ENCODE data around the gene TUBB4B.

Gene TUBB4B

DNA sequence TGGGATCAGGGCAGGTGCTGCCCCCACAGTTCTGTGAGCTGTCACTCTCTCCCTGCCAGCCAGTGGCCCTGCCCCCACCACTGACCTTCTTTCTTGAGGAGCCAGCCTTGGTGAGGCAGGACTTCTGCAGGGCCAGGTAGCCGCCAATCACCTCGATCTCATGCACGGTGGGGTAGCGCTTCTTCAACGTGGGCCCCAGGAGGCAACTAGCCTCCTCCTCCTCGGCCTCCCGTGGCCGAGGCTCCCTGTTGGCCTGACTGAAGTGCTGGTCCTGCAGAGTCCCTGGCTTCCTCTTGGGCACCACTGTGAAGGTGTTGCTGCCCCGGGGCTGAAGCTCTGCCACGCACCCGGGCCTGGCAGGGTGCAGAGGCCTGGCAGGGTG lies 42.2 kb upstream of the TUBB4B start:
- Histone ChIP-seq H3K9ac (ENCODE audit: low read length) (no peak overlapping the region), H3K4me3 (ENCODE audit: low read depth, low read length, poor library complexity, severe bottlenecking) (no peak overlapping the region), H3K9me2 (ENCODE audit: low read depth, low read length) (no peaks in the 10 kb centered on the region), H3K9me3 (ENCODE audit: low read length) (no peaks in the 10 kb centered on the region), H3K36me3 (ENCODE audit: insufficient read depth, low read length) (no peaks in the 10 kb centered on the region; the same call in 1 of the 2 replicates), H3K4me2 (ENCODE audit: low read length) (no peak overlapping the region), H3K4me1 (ENCODE audit: insufficient read depth, low read length, severe bottlenecking) (peaks cover 35% of the 10 kb centered on the region), H3K79me2 (ENCODE audit: insufficient read depth, low read length) (no peaks in the 10 kb centered on the region), H3K27me3 (ENCODE audit: insufficient read depth, low read length) (peaks cover 13% of the 10 kb centered on the region), H4K20me1 (ENCODE audit: insufficient read depth, low read length) (no peaks in the 10 kb centered on the region), H3K27ac (ENCODE audit: low read depth, low read length, poor library complexity, severe bottlenecking) (no peak overlapping the region), H3F3A (ENCODE audit: insufficient read depth, low read length) (no peaks in the 10 kb centered on the region), H2AFZ (ENCODE audit: low read length) (no peak overlapping the region)
- TF ChIP-seq EZH2 (IDR thresholded peaks at IDR 0.05; ENCODE audit: borderline replicate concordance, low read length): no peak
- TF ChIP-seq, protein P1, sequence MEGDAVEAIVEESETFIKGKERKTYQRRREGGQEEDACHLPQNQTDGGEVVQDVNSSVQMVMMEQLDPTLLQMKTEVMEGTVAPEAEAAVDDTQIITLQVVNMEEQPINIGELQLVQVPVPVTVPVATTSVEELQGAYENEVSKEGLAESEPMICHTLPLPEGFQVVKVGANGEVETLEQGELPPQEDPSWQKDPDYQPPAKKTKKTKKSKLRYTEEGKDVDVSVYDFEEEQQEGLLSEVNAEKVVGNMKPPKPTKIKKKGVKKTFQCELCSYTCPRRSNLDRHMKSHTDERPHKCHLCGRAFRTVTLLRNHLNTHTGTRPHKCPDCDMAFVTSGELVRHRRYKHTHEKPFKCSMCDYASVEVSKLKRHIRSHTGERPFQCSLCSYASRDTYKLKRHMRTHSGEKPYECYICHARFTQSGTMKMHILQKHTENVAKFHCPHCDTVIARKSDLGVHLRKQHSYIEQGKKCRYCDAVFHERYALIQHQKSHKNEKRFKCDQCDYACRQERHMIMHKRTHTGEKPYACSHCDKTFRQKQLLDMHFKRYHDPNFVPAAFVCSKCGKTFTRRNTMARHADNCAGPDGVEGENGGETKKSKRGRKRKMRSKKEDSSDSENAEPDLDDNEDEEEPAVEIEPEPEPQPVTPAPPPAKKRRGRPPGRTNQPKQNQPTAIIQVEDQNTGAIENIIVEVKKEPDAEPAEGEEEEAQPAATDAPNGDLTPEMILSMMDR (IDR thresholded peaks at IDR 0.05; ENCODE audit: low read length): no peak

DNA sequence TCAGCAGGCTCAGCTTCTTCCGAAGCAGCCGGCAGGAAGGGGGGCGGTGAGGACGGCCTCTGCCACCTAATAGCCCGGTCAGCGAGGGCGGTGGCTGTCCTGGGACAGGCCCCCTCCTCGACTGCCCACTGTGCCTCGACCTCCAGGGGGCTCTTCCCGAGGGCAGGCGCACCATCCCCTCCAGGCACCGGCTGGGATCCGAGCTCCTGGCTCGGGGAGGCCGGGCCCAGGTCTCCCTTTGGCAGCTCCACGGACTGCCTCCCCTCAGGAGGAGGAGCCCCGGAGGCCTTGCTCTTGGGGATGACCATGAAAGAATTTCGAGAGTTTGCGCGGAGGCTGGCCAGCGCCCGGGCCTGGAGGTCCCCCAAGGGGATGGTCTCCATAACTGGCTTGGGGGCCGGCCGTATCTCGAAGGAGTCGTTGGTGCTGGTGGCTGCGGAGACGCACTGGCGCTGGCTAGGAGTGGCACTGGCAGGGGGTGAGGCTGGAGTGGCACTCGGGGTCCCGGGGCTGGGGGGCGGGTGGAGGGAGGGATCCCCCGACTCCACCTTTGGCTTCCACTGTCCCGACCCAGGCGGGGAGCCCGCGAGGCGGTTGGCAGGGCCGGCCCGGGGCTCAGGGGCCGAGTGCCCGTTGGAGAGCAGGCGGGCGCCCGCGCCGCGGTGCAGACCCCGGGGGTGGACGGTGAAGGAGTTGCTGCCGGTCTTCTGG lies 41.5 kb upstream of the TUBB4B start:
- H3F3A ChIP-seq (ENCODE audit: insufficient read depth, low read length): no peaks in the 10 kb centered on the region
- no peaks in the 10 kb centered on the region for H3K9me2 ChIP-seq (ENCODE audit: low read depth, low read length)
- H3K27ac ChIP-seq (ENCODE audit: low read depth, low read length, poor library complexity, severe bottlenecking): no peak overlapping the region
- no peak overlapping the region for H2AFZ ChIP-seq (ENCODE audit: low read length)
- peaks cover 6% of the 10 kb centered on the region; the same call in 1 of the 2 replicates for H3K79me2 ChIP-seq (ENCODE audit: insufficient read depth, low read length)
- H3K9ac ChIP-seq (ENCODE audit: low read length): no peak overlapping the region
- peaks cover 41% of the 10 kb centered on the region for H3K4me1 ChIP-seq (ENCODE audit: insufficient read depth, low read length, severe bottlenecking)
- H4K20me1 ChIP-seq (ENCODE audit: insufficient read depth, low read length): no peaks in the 10 kb centered on the region
- peak overlapping the region; percentile 52 for H3K4me2 ChIP-seq (ENCODE audit: low read length)
- peak overlapping the region; percentile 45 for H3K4me3 ChIP-seq (ENCODE audit: low read depth, low read length, poor library complexity, severe bottlenecking)
- no peaks in the 10 kb centered on the region for H3K9me3 ChIP-seq (ENCODE audit: low read length)
- no peak for TF ChIP-seq EZH2 (IDR thresholded peaks at IDR 0.05; ENCODE audit: borderline replicate concordance, low read length)
- TF ChIP-seq, protein P1 (IDR thresholded peaks at IDR 0.05; ENCODE audit: low read length): no peak
- H3K27me3 ChIP-seq (ENCODE audit: insufficient read depth, low read length): peaks cover 10% of the 10 kb centered on the region
- no peaks in the 10 kb centered on the region; the same call in 1 of the 2 replicates for H3K36me3 ChIP-seq (ENCODE audit: insufficient read depth, low read length)

DNA sequence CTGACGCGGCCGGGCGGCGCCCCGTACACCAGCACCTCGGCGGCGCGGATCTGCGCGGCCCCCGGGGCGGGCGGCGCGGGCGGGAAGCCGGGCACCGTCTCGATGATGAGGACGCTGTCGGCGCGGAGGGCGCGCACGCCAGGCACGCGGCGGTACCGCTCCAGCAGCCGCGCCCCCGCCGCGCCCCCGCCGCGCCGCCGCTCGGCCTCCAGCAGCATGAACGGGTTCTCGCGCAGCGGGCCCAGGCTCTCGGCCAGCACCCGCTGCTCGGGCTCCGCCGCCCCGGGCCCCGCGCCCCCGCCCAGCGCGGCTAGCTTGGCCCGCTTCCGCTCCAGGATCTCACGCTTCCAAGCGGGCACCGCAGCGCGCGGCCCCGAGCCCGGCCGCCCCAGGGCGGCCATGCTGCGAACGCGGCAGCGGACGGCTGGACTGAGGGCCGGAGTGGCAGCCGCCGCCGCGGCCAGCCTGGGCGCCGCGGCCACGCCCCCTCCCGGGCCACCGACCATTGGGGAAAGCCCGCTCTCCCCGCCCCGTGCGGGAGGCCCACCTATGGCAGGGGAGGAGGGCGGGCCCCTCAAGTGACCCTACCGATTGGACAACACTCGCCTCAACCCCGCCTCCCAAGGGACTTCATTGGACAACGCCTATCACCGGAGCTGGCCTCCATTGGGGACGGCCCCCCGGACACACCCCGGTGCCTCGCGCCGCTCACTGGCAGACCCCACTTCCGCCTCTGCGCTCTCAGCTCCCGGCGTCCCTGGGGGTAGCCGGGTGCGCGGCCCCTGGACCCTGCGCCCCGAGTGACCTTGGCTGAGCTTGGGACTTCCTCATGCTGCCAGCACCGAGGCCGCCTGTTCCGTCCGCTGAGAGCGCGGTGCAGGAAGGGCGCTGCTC lies 40.5 kb upstream of the TUBB4B start, which contains the start of gene TPRN:
Gene TPRN (minus strand): TSS at position 431 of the 894 bp plus-strand sequence. CDS start 30 bp downstream, at position 401.
- H3K79me2 ChIP-seq (ENCODE audit: insufficient read depth, low read length): peaks cover 12% of the 10 kb centered on the region; the same call in 1 of the 2 replicates
- peak within 1 kb of the TSS; percentile 87 for H3K4me2 ChIP-seq (ENCODE audit: low read length)
- H3K9me2 ChIP-seq (ENCODE audit: low read depth, low read length): no peaks in the 10 kb centered on the region
- peak within 1 kb of the TSS; percentile 81 for H3K9ac ChIP-seq (ENCODE audit: low read length)
- H3F3A ChIP-seq (ENCODE audit: insufficient read depth, low read length): no peaks in the 10 kb centered on the region
- peaks cover 8% of the 10 kb centered on the region for H3K27me3 ChIP-seq (ENCODE audit: insufficient read depth, low read length)
- H2AFZ ChIP-seq (ENCODE audit: low read length): no peak within 1 kb of the TSS
- H3K4me3 ChIP-seq (ENCODE audit: low read depth, low read length, poor library complexity, severe bottlenecking): peak within 1 kb of the TSS; percentile 73
- H3K27ac ChIP-seq (ENCODE audit: low read depth, low read length, poor library complexity, severe bottlenecking): peak within 1 kb of the TSS; percentile 47
- no peaks in the 10 kb centered on the region for H4K20me1 ChIP-seq (ENCODE audit: insufficient read depth, low read length)
- H3K4me1 ChIP-seq (ENCODE audit: insufficient read depth, low read length, severe bottlenecking): peaks cover 45% of the 10 kb centered on the region
- H3K9me3 ChIP-seq (ENCODE audit: low read length): no peaks in the 10 kb centered on the region
- TF ChIP-seq, protein P1 (IDR thresholded peaks at IDR 0.05; ENCODE audit: low read length): no peak
- no peak for TF ChIP-seq EZH2 (IDR thresholded peaks at IDR 0.05; ENCODE audit: borderline replicate concordance, low read length)
- no peaks in the 10 kb centered on the region; the same call in 1 of the 2 replicates for H3K36me3 ChIP-seq (ENCODE audit: insufficient read depth, low read length)
